ENCODE data around the gene SCYGR1. TPM values are rescaled to one million over a fixed set of nuclear protein-coding genes. Genes with fewer than 3 reads are reported as not detected.

Gene SCYGR1
- total RNA-seq, 1 experiment from 2014 or later, result not detected

- BruUV-seq (replicated peaks), result no TSS peak
- no peak overlapping the region for H3K27ac ChIP-seq (ENCODE audit: low read length)
- H3K4me3 ChIP-seq (ENCODE audit: low read depth in 2 of 2, low read length in 2 of 2), result no peak overlapping the region
- no peaks in the 10 kb centered on the region for H3K36me3 ChIP-seq (ENCODE audit: control insufficient read depth, insufficient read depth, low read length)
- no peaks in the 10 kb centered on the region for H3K4me1 ChIP-seq (ENCODE audit: control insufficient read depth, insufficient read depth, low read length)
- TF ChIP-seq TCF7L2 (IDR thresholded peaks at IDR 0.05; ENCODE audit: low read depth, low read length) (no peak), REST (IDR thresholded peaks at IDR 0.05; ENCODE audit: insufficient read depth in 1 of 2, low read depth in 2 of 2, low read length in 1 of 2) (no peak), SIN3A (IDR thresholded peaks at IDR 0.05; ENCODE audit: borderline replicate concordance, insufficient read depth, low read depth, low read length) (no peak), CTCF (IDR thresholded peaks at IDR 0.05) (no peak), POLR2AphosphoS5 (IDR thresholded peaks at IDR 0.05; ENCODE audit: low read depth, low read length) (no peak)
- H3K9me3 ChIP-seq (ENCODE audit: control insufficient read depth, insufficient read depth, low read depth, low read length), result no peaks in the 10 kb centered on the region
- in situ Hi-C loops (cut with HindIII; ENCODE audit: low pct_unique_long_range_greater_than_20kb, low sequenced_read_pairs) (no loop called here), intact Hi-C loops (cut with micrococcal nuclease; ENCODE audit: unreplicated experiment) (no loop called here)
- ChIA-PET POLR2A (no interaction called here), CTCF (no interaction called here)
- H3K27me3 ChIP-seq (ENCODE audit: control insufficient read depth, insufficient read depth, low read length), result no peaks in the 10 kb centered on the region
- ATAC-seq (no peak), DNase-seq (ENCODE audit: low read depth, low spot score) (no peak)
These were observed 25.1 kb upstream of the SCYGR1 start for GRCh38 chr2:227412877-227413276.

GRCh38 chr2:227411990-227412350, 24.2 kb upstream of the SCYGR1 start:
- CTCF ChIA-PET, result no interaction called here
- no peak for DNase-seq (ENCODE audit: low read depth, low spot score)
- H3K36me3 ChIP-seq (ENCODE audit: control insufficient read depth, insufficient read depth, low read length), result no peaks in the 10 kb centered on the region
- in situ Hi-C loops (cut with HindIII; ENCODE audit: low pct_unique_long_range_greater_than_20kb, low sequenced_read_pairs) (no loop called here), intact Hi-C loops (cut with micrococcal nuclease; ENCODE audit: unreplicated experiment) (no loop called here)
- H3K4me3 ChIP-seq (ENCODE audit: low read depth in 2 of 2, low read length in 2 of 2), result no peak overlapping the region
- no peak overlapping the region for H3K27ac ChIP-seq (ENCODE audit: low read length)
- H3K9me3 ChIP-seq (ENCODE audit: control insufficient read depth, insufficient read depth, low read depth, low read length), result no peaks in the 10 kb centered on the region
- H3K4me1 ChIP-seq (ENCODE audit: control insufficient read depth, insufficient read depth, low read length), result no peaks in the 10 kb centered on the region
- no TSS peak for BruUV-seq (replicated peaks)
- no peaks in the 10 kb centered on the region for H3K27me3 ChIP-seq (ENCODE audit: control insufficient read depth, insufficient read depth, low read length)
- POLR2A ChIA-PET, result no interaction called here
- no peak for ATAC-seq
- TF ChIP-seq POLR2AphosphoS5 (IDR thresholded peaks at IDR 0.05; ENCODE audit: low read depth, low read length), result no peak
- no peak for TF ChIP-seq SIN3A (IDR thresholded peaks at IDR 0.05; ENCODE audit: borderline replicate concordance, insufficient read depth, low read depth, low read length)
- TF ChIP-seq REST (IDR thresholded peaks at IDR 0.05; ENCODE audit: insufficient read depth in 1 of 2, low read depth in 2 of 2, low read length in 1 of 2), result no peak
- no peak for TF ChIP-seq TCF7L2 (IDR thresholded peaks at IDR 0.05; ENCODE audit: low read depth, low read length)
- TF ChIP-seq CTCF (IDR thresholded peaks at IDR 0.05), result no peak
